ENCODE measurements around the gene FGD2. TPM values are rescaled to one million over a fixed set of nuclear protein-coding genes. Genes with fewer than 3 reads are reported as not detected.

FGD2 gene
- total and polyA plus RNA-seq, 4 donors: 20.4 to 76.7 (median 40.1) TPM

GRCh38 chr6:37025621-37026466 is 20.4 kb downstream of the FGD2 start:
- Histone ChIP-seq H3K27me3 (ENCODE audit: control insufficient read depth in 3 of 3, insufficient read depth in 3 of 3, low read length in 2 of 3) (no peaks in the 10 kb centered on the region), H3K4me1 (ENCODE audit: control insufficient read depth in 5 of 5, insufficient read depth in 5 of 5, low read length in 5 of 5) (peaks cover 0 to 3% (median 0%) of the 10 kb centered on the region in 5 donors), H3K4me3 (no peak overlapping the region), H3K9me3 (ENCODE audit: control insufficient read depth in 4 of 4, insufficient read depth in 3 of 4, low read length in 3 of 4) (no peaks in the 10 kb centered on the region), H3K36me3 (ENCODE audit: control insufficient read depth in 4 of 4, insufficient read depth in 4 of 4, low read length in 4 of 4) (peaks cover 0 to 2% (median 0%) of the 10 kb centered on the region in 4 donors), H3K9ac (ENCODE audit: insufficient read depth in 1 of 2, low read length in 2 of 2) (no peak overlapping the region), H3K27ac (ENCODE audit: low read depth in 1 of 2, low read length in 1 of 2) (no peak overlapping the region)
- WGBS, 2 donors: 88 to 89% methylated on average over 24 of the region's 24 CpGs
- TF ChIP-seq CTCF (IDR thresholded peaks at IDR 0.05; ENCODE audit: control extremely low read depth, extremely low read depth): no peak
- ATAC-seq (ENCODE audit: insufficient read depth, low FRiP score) (no peak), DNase-seq (no peak)

- 86 to 90% methylated on average over 15 of the region's 15 CpGs for WGBS, 2 donors
Observed at GRCh38 chr6:37027036-37027720, 21.7 kb downstream of the FGD2 start.

GRCh38 chr6:37027811-37028469 is 22.5 kb downstream of the FGD2 start:
- Histone ChIP-seq H3K4me1 (ENCODE audit: control insufficient read depth in 5 of 5, insufficient read depth in 5 of 5, low read length in 5 of 5) (no peaks in the 10 kb centered on the region), H3K9me3 (ENCODE audit: control insufficient read depth in 4 of 4, insufficient read depth in 3 of 4, low read length in 3 of 4) (no peaks in the 10 kb centered on the region), H3K4me3 (no peak overlapping the region), H3K27ac (ENCODE audit: low read depth in 1 of 2, low read length in 1 of 2) (no peak overlapping the region), H3K27me3 (ENCODE audit: control insufficient read depth in 3 of 3, insufficient read depth in 3 of 3, low read length in 2 of 3) (no peaks in the 10 kb centered on the region), H3K9ac (ENCODE audit: insufficient read depth in 1 of 2, low read length in 2 of 2) (no peak overlapping the region), H3K36me3 (ENCODE audit: control insufficient read depth in 4 of 4, insufficient read depth in 4 of 4, low read length in 4 of 4) (peaks cover 0 to 2% (median 0%) of the 10 kb centered on the region in 4 donors)
- ATAC-seq (ENCODE audit: insufficient read depth, low FRiP score) (no peak), DNase-seq (no peak)
- WGBS, 2 donors: 94 to 97% methylated on average over 17 of the region's 17 CpGs
- no peak for TF ChIP-seq CTCF (IDR thresholded peaks at IDR 0.05; ENCODE audit: control extremely low read depth, extremely low read depth)

More at GRCh38 chr6:37027036-37027720, 21.7 kb downstream of the FGD2 start:
- H3K27me3 ChIP-seq (ENCODE audit: control insufficient read depth in 3 of 3, insufficient read depth in 3 of 3, low read length in 2 of 3): no peaks in the 10 kb centered on the region
- H3K36me3 ChIP-seq (ENCODE audit: control insufficient read depth in 4 of 4, insufficient read depth in 4 of 4, low read length in 4 of 4): peaks cover 0 to 2% (median 0%) of the 10 kb centered on the region in 4 donors
- no peak for ATAC-seq (ENCODE audit: insufficient read depth, low FRiP score)
- H3K9ac ChIP-seq (ENCODE audit: insufficient read depth in 1 of 2, low read length in 2 of 2): no peak overlapping the region
- peaks cover 0 to 3% (median 0%) of the 10 kb centered on the region in 5 donors for H3K4me1 ChIP-seq (ENCODE audit: control insufficient read depth in 5 of 5, insufficient read depth in 5 of 5, low read length in 5 of 5)
- no peak overlapping the region for H3K4me3 ChIP-seq
- no peaks in the 10 kb centered on the region for H3K9me3 ChIP-seq (ENCODE audit: control insufficient read depth in 4 of 4, insufficient read depth in 3 of 4, low read length in 3 of 4)
- TF ChIP-seq CTCF (IDR thresholded peaks at IDR 0.05; ENCODE audit: control extremely low read depth, extremely low read depth): no peak
- DNase-seq: no peak
- no peak overlapping the region for H3K27ac ChIP-seq (ENCODE audit: low read depth in 1 of 2, low read length in 1 of 2)
